Nephron (organoid): ENCODE data around the gene SARS1.

Source experiments
- H3K27ac Mint-ChIP-seq, 3 experiments: 2 replicates each; pipeline ENCODE4 v1.8.0; 2020; ENCODE audit warnings: mixed read lengths in 3 of 3, mild to moderate bottlenecking in 2 of 3, moderate library complexity in 1 of 3
- H3K27me3 Mint-ChIP-seq: 2 replicates; pipeline ENCODE4 v1.8.0; 2021; ENCODE audit warnings: low read depth, mild to moderate bottlenecking, moderate library complexity, mixed read lengths
- H3K36me3 Mint-ChIP-seq: 2 replicates; pipeline ENCODE4 v1.8.0; 2020; ENCODE audit warnings: low read depth, mixed read lengths
- H3K4me1 Mint-ChIP-seq: 2 replicates; pipeline ENCODE4 v1.8.0; 2020; ENCODE audit warnings: mixed read lengths
- H3K4me3 Mint-ChIP-seq, 3 experiments: 2 replicates each; pipeline ENCODE4 v1.8.0; 2020; ENCODE audit warnings: mild to moderate bottlenecking in 3 of 3, mixed read lengths in 3 of 3, moderate library complexity in 2 of 3
- H3K9me3 Mint-ChIP-seq: 2 replicates; pipeline ENCODE4 v1.8.0; 2020; ENCODE audit warnings: mixed read lengths
- TF ChIP-seq, protein P1 (sequence below), 3 experiments: fragments of 200-600 bp; sonication (generic); IDR thresholded peaks; one replicate each; pipeline ENCODE4 v1.5.0; 2021; ENCODE audit warnings: antibody characterized with exemption in 3 of 3; ENCODE audit not compliant: unreplicated experiment in 3 of 3

SARS1 gene

DNA sequence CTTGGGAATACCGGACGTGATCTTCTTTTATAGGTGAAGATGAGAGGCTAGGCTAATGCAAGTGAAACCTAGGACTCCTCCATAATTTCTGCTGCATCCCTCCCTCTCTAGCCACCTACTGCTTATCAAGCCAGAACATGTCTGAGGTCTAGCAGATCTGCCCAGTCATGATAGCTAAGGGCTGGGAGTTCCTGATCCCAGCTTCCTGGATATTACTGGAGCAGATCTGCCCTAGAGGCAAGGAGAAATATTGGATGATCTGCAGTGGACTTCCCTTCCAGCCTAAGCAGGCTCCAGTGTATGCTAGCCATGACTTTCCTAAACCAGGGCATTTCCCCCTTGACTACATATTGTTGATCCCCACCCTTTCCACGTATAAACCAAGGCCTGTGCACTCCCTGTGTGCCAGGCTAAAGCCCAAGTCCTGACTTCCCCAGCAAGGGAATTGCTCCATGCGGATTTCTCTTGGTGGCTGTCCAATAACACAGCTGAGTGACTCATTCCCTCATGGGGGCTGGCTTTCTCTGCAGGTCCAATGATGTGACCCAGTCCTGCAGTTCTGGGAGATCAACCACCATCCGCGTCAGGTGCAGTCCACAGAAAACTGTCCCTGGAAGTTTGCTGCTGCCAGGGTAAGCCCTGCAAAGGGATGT lies 15.5 kb upstream of the SARS1 start:
- Mint-ChIP-seq H3K9me3 (no peaks in the 10 kb centered on the region), H3K4me1 (peaks cover 9% of the 10 kb centered on the region), H3K27ac (no peak overlapping the region), H3K36me3 (no peaks in the 10 kb centered on the region), H3K4me3 (no peak overlapping the region), H3K27me3 (peaks cover 11% of the 10 kb centered on the region)
- TF ChIP-seq, protein P1, sequence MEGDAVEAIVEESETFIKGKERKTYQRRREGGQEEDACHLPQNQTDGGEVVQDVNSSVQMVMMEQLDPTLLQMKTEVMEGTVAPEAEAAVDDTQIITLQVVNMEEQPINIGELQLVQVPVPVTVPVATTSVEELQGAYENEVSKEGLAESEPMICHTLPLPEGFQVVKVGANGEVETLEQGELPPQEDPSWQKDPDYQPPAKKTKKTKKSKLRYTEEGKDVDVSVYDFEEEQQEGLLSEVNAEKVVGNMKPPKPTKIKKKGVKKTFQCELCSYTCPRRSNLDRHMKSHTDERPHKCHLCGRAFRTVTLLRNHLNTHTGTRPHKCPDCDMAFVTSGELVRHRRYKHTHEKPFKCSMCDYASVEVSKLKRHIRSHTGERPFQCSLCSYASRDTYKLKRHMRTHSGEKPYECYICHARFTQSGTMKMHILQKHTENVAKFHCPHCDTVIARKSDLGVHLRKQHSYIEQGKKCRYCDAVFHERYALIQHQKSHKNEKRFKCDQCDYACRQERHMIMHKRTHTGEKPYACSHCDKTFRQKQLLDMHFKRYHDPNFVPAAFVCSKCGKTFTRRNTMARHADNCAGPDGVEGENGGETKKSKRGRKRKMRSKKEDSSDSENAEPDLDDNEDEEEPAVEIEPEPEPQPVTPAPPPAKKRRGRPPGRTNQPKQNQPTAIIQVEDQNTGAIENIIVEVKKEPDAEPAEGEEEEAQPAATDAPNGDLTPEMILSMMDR (IDR thresholded peaks at IDR 0.05; ENCODE audit: unreplicated experiment in 3 of 3), result no peak

DNA sequence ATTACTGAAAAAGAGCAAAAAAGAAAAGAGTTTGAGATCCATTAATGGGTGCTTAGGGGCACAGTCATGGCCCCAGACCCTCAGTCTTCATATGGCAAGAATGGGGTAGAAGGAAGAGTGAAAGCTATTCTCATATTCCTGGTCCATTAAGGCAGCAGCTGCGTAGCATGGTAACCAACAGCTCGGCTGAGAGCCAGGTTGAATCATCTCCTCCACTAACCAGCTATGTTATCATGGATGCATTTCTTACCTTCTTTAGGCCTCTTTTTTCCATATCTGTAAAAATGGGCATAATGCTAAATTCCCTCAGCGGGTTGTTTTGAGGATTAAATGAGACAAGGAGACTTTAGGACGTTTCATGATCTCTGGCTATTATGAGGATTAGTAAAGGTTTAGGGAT lies 15.0 kb upstream of the SARS1 start:
- H3K4me3 Mint-ChIP-seq, result no peak overlapping the region
- TF ChIP-seq, protein P1 (IDR thresholded peaks at IDR 0.05; ENCODE audit: unreplicated experiment in 3 of 3), result no peak
- no peaks in the 10 kb centered on the region for H3K9me3 Mint-ChIP-seq
- peaks cover 15% of the 10 kb centered on the region for H3K27me3 Mint-ChIP-seq
- H3K27ac Mint-ChIP-seq, result no peak overlapping the region
- no peaks in the 10 kb centered on the region for H3K36me3 Mint-ChIP-seq
- peaks cover 11% of the 10 kb centered on the region for H3K4me1 Mint-ChIP-seq

DNA sequence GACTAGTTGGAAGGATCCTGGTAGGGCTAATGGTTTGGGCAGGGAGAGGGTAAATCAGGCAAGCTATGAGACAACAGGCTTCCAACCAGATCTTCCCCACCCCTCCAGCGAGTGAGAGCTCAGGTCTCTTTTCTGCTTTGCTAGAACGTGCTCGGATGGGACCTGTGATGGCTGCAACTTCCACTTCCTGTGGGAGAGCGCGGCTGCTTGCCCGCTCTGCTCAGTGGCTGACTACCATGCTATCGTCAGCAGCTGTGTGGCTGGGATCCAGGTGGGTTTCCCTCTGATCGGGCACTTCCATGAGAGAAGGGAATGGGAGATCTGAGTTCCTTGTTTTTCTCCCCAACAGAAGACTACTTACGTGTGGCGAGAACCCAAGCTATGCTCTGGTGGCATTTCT lies 14.0 kb upstream of the SARS1 start:
- Mint-ChIP-seq H3K36me3 (no peaks in the 10 kb centered on the region), H3K9me3 (no peaks in the 10 kb centered on the region), H3K4me3 (no peak overlapping the region), H3K27ac (no peak overlapping the region), H3K4me1 (peaks cover 6% of the 10 kb centered on the region), H3K27me3 (peaks cover 18% of the 10 kb centered on the region)
- TF ChIP-seq, protein P1 (IDR thresholded peaks at IDR 0.05; ENCODE audit: unreplicated experiment in 3 of 3), result no peak

DNA sequence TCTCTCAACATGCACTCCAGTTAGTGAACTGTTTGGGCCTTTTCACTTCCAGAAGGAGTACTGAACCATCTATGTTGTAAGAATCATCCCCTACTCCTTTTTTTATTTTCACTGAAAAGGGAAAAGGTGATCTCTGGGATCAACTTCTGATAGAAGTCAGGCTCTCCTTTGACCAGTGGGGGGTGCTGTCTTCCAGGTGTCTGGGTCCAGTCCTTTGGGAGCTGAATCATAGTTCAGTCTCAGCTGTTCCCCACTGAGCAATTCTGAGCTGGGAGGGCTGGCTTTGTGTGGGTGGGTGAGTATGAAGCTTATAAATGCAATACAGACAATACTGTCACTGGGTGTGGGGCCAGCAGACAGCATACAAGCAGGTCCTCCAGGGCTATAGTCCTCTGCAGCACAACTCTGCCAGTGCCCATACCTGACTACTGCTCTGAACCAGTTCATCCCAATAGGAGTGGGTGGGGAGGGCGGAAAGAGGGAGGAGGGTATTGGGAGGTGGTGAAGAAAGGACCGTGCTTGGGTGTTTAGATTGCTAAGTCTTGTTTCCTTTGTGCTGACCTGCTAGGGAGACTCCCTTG lies 12.5 kb upstream of the SARS1 start:
- Mint-ChIP-seq H3K4me3 (no peak overlapping the region), H3K27me3 (peaks cover 18% of the 10 kb centered on the region), H3K36me3 (no peaks in the 10 kb centered on the region), H3K4me1 (peaks cover 6% of the 10 kb centered on the region), H3K27ac (no peak overlapping the region), H3K9me3 (no peaks in the 10 kb centered on the region)
- TF ChIP-seq, protein P1 (IDR thresholded peaks at IDR 0.05; ENCODE audit: unreplicated experiment in 3 of 3), result peak; percentile 40 to 46 (median 41)

DNA sequence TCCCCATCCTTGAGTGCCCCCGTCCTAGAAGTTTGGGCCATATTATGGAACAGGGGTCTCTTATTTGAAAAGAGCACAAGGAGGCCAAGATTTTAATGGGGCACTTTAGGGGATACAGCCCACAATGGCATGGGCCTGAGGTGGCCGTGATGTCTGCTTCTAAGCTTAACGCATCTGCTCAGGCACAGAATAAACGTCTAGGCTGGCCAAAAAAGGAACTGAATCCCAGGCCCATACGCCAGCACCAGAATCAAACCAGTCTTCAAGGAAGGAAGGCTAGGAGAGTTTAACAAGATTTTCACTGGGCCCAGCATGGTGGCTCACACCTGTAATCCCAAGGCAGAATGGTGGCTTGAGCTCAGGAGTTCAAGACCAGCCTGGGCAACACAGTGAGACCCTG lies 9.2 kb upstream of the SARS1 start:
- Mint-ChIP-seq H3K4me3 (no peak overlapping the region), H3K36me3 (no peaks in the 10 kb centered on the region), H3K9me3 (no peaks in the 10 kb centered on the region), H3K27me3 (peaks cover 18% of the 10 kb centered on the region), H3K27ac (peak overlapping the region in 1 of 3 experiments; percentile 23), H3K4me1 (peaks cover 22% of the 10 kb centered on the region)
- TF ChIP-seq, protein P1 (IDR thresholded peaks at IDR 0.05; ENCODE audit: unreplicated experiment in 3 of 3), result no peak

DNA sequence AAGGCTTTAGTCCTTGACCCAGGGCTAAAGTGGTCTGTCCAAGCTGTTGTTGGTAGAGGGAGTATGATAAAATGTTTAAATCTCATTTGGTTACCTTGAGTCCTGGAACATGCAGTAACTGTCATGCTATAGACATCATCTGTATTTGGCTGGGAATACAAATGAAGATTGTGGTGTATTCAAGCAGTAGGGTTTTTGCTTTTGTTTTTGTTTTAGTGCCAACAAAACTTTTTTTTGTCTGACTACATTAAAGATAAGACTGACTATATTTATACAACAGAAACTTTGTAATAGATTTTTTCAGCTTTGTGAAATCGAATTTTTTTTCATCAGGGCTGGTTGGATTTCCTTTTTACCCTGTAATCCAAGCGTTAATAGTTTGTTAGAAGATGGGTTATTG lies 7.4 kb upstream of the SARS1 start:
- no peaks in the 10 kb centered on the region for H3K9me3 Mint-ChIP-seq
- H3K27me3 Mint-ChIP-seq, result peaks cover 12% of the 10 kb centered on the region
- no peaks in the 10 kb centered on the region for H3K36me3 Mint-ChIP-seq
- peak overlapping the region in 1 of 3 experiments; percentile 21 for H3K4me3 Mint-ChIP-seq
- TF ChIP-seq, protein P1 (IDR thresholded peaks at IDR 0.05; ENCODE audit: unreplicated experiment in 3 of 3), result no peak
- peak overlapping the region in 2 of 3 experiments; percentile 26 to 34 for H3K27ac Mint-ChIP-seq
- H3K4me1 Mint-ChIP-seq, result peaks cover 23% of the 10 kb centered on the region
